CD4-positive, CD25-positive, alpha-beta regulatory T cell (primary cell): ENCODE data around the gene NFATC3. TPM values are rescaled to one million over a fixed set of nuclear protein-coding genes. Genes with fewer than 3 reads are reported as not detected.

Experiments used
- ATAC-seq, 2 donors: fragments of 150-1000 bp; cut with Tn5 transposase; one replicate each; pipeline ENCODE4 v1.10.0; 2021; ENCODE audit warnings: low read depth in 2 of 2, moderate number of reproducible peaks in 2 of 2, moderate library complexity in 1 of 2
- DNase-seq, 3 donors: peaks; one replicate each; pipeline versions ENCODE4 v3.0.0 to v3.0.0-alpha.2; 2012 to 2022; ENCODE audit warnings: mixed read lengths in 1 of 3
- H3K27ac ChIP-seq: one replicate; pipeline ENCODE4 v1.7.0; 2013; ENCODE audit warnings: mild to moderate bottlenecking, low read length; ENCODE audit not compliant: insufficient read depth, poor library complexity, severe bottlenecking
- H3K27me3 ChIP-seq: one replicate; pipeline ENCODE4 v1.7.0; 2013; ENCODE audit warnings: low read length; ENCODE audit not compliant: control insufficient read depth, insufficient read depth
- H3K36me3 ChIP-seq: one replicate; pipeline ENCODE4 v1.7.0; 2013; ENCODE audit warnings: mild to moderate bottlenecking, low read length, moderate library complexity; ENCODE audit not compliant: control insufficient read depth, insufficient read depth
- H3K4me1 ChIP-seq: 2 replicates; pipeline ENCODE4 v1.7.0; 2013; ENCODE audit warnings: mild to moderate bottlenecking, low read length; ENCODE audit not compliant: insufficient read depth, control insufficient read depth, poor library complexity, severe bottlenecking
- H3K4me3 ChIP-seq: one replicate; pipeline ENCODE4 v1.7.0; 2013; ENCODE audit warnings: low read depth, mild to moderate bottlenecking, low read length, moderate library complexity
- H3K9me3 ChIP-seq, 2 experiments: 1 replicate in 1 of 2; 2 replicates in 1 of 2; pipeline ENCODE4 v1.7.0; 2013; ENCODE audit warnings: low read length in 2 of 2, mild to moderate bottlenecking in 1 of 2, moderate library complexity in 1 of 2; ENCODE audit not compliant: control insufficient read depth in 2 of 2
- H3K27ac Mint-ChIP-seq, 3 donors: one replicate each; pipeline ENCODE4 v1.8.0; 2020 to 2022; ENCODE audit warnings: mild to moderate bottlenecking in 3 of 3, mixed read lengths in 3 of 3, moderate library complexity in 2 of 3
- H3K27me3 Mint-ChIP-seq: one replicate; pipeline ENCODE4 v1.8.0; 2022; ENCODE audit warnings: mild to moderate bottlenecking, mixed read lengths
- H3K36me3 Mint-ChIP-seq: one replicate; pipeline ENCODE4 v1.8.0; 2020; ENCODE audit warnings: mixed read lengths
- H3K4me1 Mint-ChIP-seq, 4 donors: one replicate each; pipeline ENCODE4 v1.8.0; 2020 to 2022; ENCODE audit warnings: mixed read lengths in 4 of 4, mild to moderate bottlenecking in 1 of 4
- H3K4me3 Mint-ChIP-seq, 4 donors: one replicate each; pipeline ENCODE4 v1.8.0; 2020 to 2022; ENCODE audit warnings: mild to moderate bottlenecking in 4 of 4, mixed read lengths in 4 of 4, moderate library complexity in 3 of 4
- H3K9me3 Mint-ChIP-seq, 7 donors: one replicate each; pipeline ENCODE4 v1.8.0; 2020 to 2022; ENCODE audit warnings: mixed read lengths in 7 of 7, mild to moderate bottlenecking in 3 of 7, moderate library complexity in 2 of 7
- polyA plus RNA-seq, 4 donors: library from polyadenylated mRNA; unstranded; fragments of 300-500 nt; fragmentation: Illumina TruSeq; gene quantifications; one replicate each; pipeline ENCODE4 v1.2.3, GENCODE V29; 2021
- total RNA-seq: library from RNA; stranded (reverse); gene quantifications from one replicate; pipeline ENCODE4 v1.2.3, GENCODE V29; 2022

NFATC3 gene
- total and polyA plus RNA-seq, 5 donors from 2014 or later, result 52.0 to 115 (median 60.9) TPM

DNA sequence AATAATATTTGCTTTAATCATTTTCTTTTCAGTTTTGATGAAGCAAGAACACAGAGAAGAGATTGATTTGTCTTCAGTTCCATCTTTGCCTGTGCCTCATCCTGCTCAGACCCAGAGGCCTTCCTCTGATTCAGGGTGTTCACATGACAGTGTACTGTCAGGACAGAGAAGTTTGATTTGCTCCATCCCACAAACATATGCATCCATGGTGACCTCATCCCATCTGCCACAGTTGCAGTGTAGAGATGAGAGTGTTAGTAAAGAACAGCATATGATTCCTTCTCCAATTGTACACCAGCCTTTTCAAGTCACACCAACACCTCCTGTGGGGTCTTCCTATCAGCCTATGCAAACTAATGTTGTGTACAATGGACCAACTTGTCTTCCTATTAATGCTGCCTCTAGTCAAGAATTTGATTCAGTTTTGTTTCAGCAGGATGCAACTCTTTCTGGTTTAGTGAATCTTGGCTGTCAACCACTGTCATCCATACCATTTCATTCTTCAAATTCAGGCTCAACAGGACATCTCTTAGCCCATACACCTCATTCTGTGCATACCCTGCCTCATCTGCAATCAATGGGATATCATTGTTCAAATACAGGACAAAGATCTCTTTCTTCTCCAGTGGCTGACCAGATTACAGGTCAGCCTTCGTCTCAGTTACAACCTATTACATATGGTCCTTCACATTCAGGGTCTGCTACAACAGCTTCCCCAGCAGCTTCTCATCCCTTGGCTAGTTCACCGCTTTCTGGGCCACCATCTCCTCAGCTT, 105.8 kb downstream of the NFATC3 start:
- H3K4me1 ChIP-seq, result no peaks in the 10 kb centered on the region
- Mint-ChIP-seq H3K27ac (no peak overlapping the region), H3K36me3 (peaks cover 28% of the 10 kb centered on the region), H3K4me3 (no peak overlapping the region), H3K9me3 (no peaks in the 10 kb centered on the region), H3K27me3 (no peaks in the 10 kb centered on the region), H3K4me1 (peaks cover 5 to 9% (median 5%) of the 10 kb centered on the region in 4 donors)
- DNase-seq (no peak), ATAC-seq (no peak)
- H3K4me3 ChIP-seq, result no peak overlapping the region
- no peaks in the 10 kb centered on the region for H3K27me3 ChIP-seq
- no peaks in the 10 kb centered on the region for H3K9me3 ChIP-seq
- H3K36me3 ChIP-seq, result peaks cover 73% of the 10 kb centered on the region
- no peak overlapping the region for H3K27ac ChIP-seq

DNA sequence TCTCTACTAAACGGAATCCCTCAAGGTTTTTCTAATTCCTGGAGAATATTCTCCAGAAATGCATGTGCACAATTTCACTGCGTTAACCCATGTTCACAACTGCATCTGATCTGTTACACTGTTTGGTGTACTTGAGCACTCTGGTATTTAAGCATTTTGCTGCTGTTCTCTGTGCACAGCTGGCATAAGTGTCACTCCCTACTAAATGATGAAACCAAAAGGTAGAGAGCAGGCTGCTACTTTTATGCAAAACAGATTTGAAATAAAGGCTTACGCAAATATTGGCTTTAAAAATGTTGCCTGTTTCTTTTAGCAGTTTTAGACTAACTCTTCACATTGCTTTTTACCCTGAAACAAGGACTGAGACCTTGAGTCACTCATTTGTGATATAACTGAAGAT, 109.1 kb downstream of the NFATC3 start:
- H3K4me1 ChIP-seq, result no peaks in the 10 kb centered on the region
- H3K27me3 ChIP-seq, result no peaks in the 10 kb centered on the region
- H3K4me3 ChIP-seq, result no peak overlapping the region
- Mint-ChIP-seq H3K4me1 (peaks cover under 1 to 11% (median 5%) of the 10 kb centered on the region in 4 donors), H3K27me3 (no peaks in the 10 kb centered on the region), H3K4me3 (no peak overlapping the region), H3K27ac (no peak overlapping the region), H3K36me3 (peaks cover 18% of the 10 kb centered on the region), H3K9me3 (no peaks in the 10 kb centered on the region)
- no peak for DNase-seq
- H3K36me3 ChIP-seq, result peaks cover 55% of the 10 kb centered on the region
- no peak for ATAC-seq
- no peak overlapping the region for H3K27ac ChIP-seq
- no peaks in the 10 kb centered on the region for H3K9me3 ChIP-seq

DNA sequence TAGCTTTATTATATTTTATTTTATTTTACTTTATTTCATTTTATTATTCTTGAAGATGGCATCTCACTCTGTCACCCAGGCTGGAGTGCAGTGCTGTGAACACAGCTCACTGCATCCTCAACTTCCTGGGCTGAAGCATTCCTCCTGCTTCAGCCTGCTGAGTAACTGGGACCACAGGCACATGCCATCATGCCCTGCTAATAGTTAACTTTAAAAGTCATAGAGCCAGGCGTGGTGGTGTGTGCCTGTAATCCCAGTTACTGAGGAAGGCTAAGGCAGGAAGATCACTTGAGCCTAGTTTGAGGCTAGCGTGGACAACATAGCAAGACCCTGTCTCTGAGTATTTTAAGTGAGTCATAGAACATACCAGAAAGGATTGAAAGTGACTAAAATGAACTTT, 112.1 kb downstream of the NFATC3 start:
- peaks cover 10% of the 10 kb centered on the region for H3K36me3 Mint-ChIP-seq
- H3K4me3 Mint-ChIP-seq, result no peak overlapping the region
- H3K27me3 Mint-ChIP-seq, result no peaks in the 10 kb centered on the region
- Histone ChIP-seq H3K4me3 (no peak overlapping the region), H3K9me3 (no peaks in the 10 kb centered on the region), H3K36me3 (peaks cover 35% of the 10 kb centered on the region), H3K4me1 (no peaks in the 10 kb centered on the region), H3K27ac (no peak overlapping the region), H3K27me3 (no peaks in the 10 kb centered on the region)
- ATAC-seq (no peak), DNase-seq (no peak)
- no peaks in the 10 kb centered on the region for H3K9me3 Mint-ChIP-seq
- peak overlapping the region in 1 of 3 donors; percentile 69 for H3K27ac Mint-ChIP-seq
- H3K4me1 Mint-ChIP-seq, result peaks cover 2 to 24% (median 7%) of the 10 kb centered on the region in 4 donors

GRCh38 chr16:68200088-68200783, 115.1 kb downstream of the NFATC3 start:
- H3K36me3 Mint-ChIP-seq, result peaks cover 11% of the 10 kb centered on the region
- H3K4me3 Mint-ChIP-seq, result no peak overlapping the region
- Histone ChIP-seq H3K27ac (no peak overlapping the region), H3K4me1 (no peaks in the 10 kb centered on the region), H3K27me3 (no peaks in the 10 kb centered on the region), H3K9me3 (no peaks in the 10 kb centered on the region), H3K36me3 (peaks cover 13% of the 10 kb centered on the region), H3K4me3 (no peak overlapping the region)
- no peak for DNase-seq
- no peaks in the 10 kb centered on the region for H3K9me3 Mint-ChIP-seq
- ATAC-seq, result no peak
- peaks cover 0 to 29% (median 6%) of the 10 kb centered on the region in 4 donors for H3K4me1 Mint-ChIP-seq
- H3K27me3 Mint-ChIP-seq, result no peaks in the 10 kb centered on the region
- H3K27ac Mint-ChIP-seq, result peak overlapping the region in 2 of 3 donors; percentile 33 to 83

DNA sequence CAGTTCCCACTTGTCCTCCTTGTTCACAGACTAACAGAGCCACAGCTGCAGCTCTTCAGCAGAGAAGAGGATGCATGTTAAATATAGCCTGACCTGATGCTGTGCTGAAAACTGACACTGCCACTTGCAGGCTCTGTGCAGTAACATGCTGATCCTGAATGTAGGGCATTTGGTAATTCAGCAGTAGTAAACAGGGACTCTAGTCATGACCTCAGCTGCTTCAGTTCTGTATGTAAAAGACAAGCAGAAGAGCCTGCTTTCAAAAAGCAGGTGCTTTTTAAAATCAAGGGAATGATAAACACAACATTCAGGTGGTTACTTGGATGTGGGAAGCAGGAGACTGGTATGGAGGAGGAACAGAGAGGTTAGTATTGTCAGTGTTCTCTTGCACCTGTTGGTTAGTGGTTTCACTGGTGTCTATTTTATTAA, 116.9 kb downstream of the NFATC3 start:
- peak overlapping the region in 2 of 3 donors; percentile 66 to 74 for H3K27ac Mint-ChIP-seq
- Histone ChIP-seq H3K4me1 (no peaks in the 10 kb centered on the region), H3K4me3 (no peak overlapping the region), H3K36me3 (peaks cover 13% of the 10 kb centered on the region), H3K27ac (no peak overlapping the region), H3K27me3 (no peaks in the 10 kb centered on the region), H3K9me3 (no peaks in the 10 kb centered on the region)
- peaks cover 11% of the 10 kb centered on the region for H3K36me3 Mint-ChIP-seq
- no peak for DNase-seq
- no peak for ATAC-seq
- H3K27me3 Mint-ChIP-seq, result no peaks in the 10 kb centered on the region
- no peaks in the 10 kb centered on the region for H3K9me3 Mint-ChIP-seq
- H3K4me3 Mint-ChIP-seq, result peak overlapping the region in 1 of 4 donors; percentile 4
- H3K4me1 Mint-ChIP-seq, result peaks cover 2 to 35% (median 13%) of the 10 kb centered on the region in 4 donors

- H3K4me3 ChIP-seq, result no peak overlapping the region
- Mint-ChIP-seq H3K27me3 (no peaks in the 10 kb centered on the region), H3K27ac (peak overlapping the region in 1 of 3 donors; percentile 48), H3K9me3 (no peaks in the 10 kb centered on the region), H3K36me3 (peaks cover 12% of the 10 kb centered on the region), H3K4me3 (no peak overlapping the region), H3K4me1 (peaks cover 8 to 55% (median 21%) of the 10 kb centered on the region in 4 donors)
- H3K27me3 ChIP-seq, result no peaks in the 10 kb centered on the region
- H3K27ac ChIP-seq, result no peak overlapping the region
- peaks cover 15% of the 10 kb centered on the region for H3K4me1 ChIP-seq
- H3K36me3 ChIP-seq, result peaks cover 6% of the 10 kb centered on the region
- no peak for ATAC-seq
- no peaks in the 10 kb centered on the region for H3K9me3 ChIP-seq
- DNase-seq, result no peak
Measured at GRCh38 chr16:68206245-68206644, 121.1 kb downstream of the NFATC3 start.

DNA sequence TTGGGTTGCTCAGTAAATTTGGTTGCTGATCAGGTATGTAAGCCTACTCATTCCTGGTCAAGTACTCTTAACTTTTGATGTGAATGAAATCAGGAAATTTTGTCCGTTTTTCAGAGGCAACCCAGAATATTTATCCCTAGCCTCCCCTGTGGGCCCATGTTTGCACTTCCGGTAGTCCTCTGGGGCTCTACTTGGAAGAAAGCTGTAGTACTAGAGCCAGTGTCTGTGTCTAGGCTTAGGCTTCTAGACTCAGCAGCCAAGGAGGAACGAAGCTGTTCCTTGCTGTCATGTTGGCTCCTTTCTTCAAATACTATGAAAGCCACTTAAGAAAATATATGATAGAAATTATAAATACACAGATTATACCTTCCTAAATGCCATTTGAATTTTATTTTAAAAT, 129.6 kb downstream of the NFATC3 start:
- Mint-ChIP-seq H3K4me3 (no peak overlapping the region), H3K4me1 (peaks cover 22 to 51% (median 27%) of the 10 kb centered on the region in 4 donors), H3K36me3 (peaks cover 11% of the 10 kb centered on the region), H3K27me3 (no peaks in the 10 kb centered on the region), H3K9me3 (no peaks in the 10 kb centered on the region), H3K27ac (peak overlapping the region; percentile 79 to 94 (median 91))
- Histone ChIP-seq H3K36me3 (peaks cover 17% of the 10 kb centered on the region), H3K4me1 (peaks cover 13% of the 10 kb centered on the region), H3K9me3 (no peaks in the 10 kb centered on the region), H3K27me3 (no peaks in the 10 kb centered on the region), H3K4me3 (no peak overlapping the region), H3K27ac (no peak overlapping the region)
- DNase-seq (no peak), ATAC-seq (no peak)
